Muscle of arm (tissue), 12 donors: ENCODE data around the gene ZIC4. TPM values are rescaled to one million over a fixed set of nuclear protein-coding genes. Genes with fewer than 3 reads are reported as not detected.

ENCODE experiments used
- DNase-seq: peaks from one replicate; pipeline ENCODE4 v3.0.0-alpha.2; 2013
- polyA plus RNA-seq, 12 donors: library from polyadenylated mRNA; unstranded; fragments of 120-200 nt; gene quantifications; one replicate each; pipeline ENCODE4 v1.2.1, GENCODE V29; 2013; ENCODE audit not compliant: insufficient read length in 12 of 12

The ZIC4 gene
- polyA plus RNA-seq, 12 donors: 3.5 to 14.5 (median 7.6) TPM; not detected in 1

DNA sequence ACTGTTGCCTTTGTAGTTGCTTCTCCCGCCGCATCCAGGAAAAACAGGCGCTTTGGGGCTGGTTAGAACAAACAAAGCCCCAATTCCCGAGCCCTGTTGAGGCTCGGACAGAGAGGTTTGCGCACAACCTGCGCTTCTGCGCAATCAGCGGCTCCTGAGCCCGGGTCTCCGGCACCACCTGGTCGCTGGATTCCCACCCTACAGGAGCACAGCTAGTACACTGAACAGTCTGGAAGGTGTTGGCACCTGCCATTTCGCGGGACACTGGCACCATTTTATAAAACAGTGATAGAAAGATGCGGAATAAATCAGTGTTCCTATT lies 13.8 kb downstream of the ZIC4 start:
- no peak for DNase-seq

DNA sequence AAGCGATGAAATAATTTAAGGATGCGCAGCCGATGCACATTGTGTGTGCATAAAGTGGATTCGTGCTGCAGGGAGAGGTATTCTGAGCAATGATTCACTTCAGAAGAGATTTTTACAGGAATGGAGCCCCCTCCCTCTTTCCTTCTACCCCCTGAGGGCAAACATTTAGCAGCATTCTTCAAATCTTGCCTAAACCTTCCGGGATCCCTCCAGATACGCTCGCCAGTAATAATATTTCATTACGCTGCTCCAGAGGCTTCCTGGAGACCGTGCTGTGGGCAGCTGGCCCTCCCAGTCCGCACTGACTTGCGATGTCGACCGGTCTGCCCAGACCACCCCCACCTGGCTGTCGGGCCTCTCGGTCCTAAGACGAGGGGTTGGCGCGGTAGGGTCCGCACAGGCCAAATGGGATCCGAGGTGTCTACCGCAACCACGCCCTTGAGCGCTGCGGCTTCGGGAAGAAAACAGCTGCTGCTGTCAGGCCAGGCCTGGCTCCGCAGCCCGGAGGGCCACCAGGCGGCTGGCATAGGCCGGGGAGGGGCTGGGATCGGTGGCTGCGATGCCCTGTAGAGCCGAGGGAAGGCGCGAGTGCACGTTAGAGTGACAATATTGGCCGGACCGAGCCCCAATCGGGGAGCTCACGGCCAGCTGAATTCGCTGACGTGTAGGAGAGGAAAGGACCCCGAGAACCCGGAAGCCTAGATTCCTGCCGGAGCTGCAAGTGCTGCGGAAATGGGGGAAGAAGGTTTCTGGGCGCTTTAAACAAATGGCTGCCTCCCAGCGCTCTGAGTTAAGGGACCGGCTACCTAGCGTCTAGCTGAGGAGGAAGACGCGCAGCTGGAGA lies 14.3 kb downstream of the ZIC4 start:
- DNase-seq: no peak

DNA sequence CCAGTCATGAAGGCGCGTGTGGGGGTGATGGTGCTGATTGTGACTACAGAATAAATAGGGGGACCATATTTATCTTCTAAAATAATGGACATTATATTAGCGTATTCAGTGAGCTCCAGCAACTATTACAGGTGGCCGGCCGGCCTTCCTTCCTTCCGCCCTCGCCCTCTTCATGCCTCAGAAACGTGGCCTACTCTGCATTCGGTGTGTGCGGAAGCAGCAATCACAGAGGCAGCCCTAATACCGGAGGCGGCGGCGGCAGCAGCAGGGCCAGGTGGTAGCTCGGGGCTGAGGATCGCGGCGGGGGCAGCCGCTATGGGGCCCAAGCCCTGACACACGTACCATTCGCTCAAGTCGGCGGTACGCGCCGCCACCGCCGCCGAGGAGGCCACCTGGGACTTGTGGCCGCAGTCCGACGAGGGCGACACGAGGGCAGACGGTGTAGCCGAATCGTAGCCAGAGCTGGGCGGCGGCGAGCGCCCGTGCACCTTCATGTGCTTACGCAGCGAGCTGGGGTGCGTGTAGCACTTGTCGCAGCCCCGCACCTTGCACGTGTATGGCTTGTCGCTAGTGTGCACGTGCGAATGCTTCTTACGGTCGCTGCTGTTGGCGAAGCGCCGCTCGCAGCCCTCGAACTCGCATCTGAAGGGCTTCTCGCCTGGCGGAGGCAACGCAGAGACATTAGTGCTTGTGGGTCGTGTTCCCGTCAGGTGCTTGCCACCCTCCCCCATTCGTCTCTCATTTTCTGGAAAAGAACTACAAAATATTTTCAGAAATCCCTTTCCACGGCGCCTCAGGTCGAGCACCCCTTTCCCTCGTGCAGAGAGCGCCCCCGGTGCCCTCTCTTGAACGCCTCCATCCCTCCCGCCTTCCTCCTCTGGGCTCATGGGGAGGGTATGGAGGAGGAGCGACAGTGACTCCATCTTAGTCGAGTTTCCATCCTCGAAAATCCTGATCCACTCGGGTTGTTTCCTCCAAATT lies 15.5 kb downstream of the ZIC4 start:
- DNase-seq: no peak

DNA sequence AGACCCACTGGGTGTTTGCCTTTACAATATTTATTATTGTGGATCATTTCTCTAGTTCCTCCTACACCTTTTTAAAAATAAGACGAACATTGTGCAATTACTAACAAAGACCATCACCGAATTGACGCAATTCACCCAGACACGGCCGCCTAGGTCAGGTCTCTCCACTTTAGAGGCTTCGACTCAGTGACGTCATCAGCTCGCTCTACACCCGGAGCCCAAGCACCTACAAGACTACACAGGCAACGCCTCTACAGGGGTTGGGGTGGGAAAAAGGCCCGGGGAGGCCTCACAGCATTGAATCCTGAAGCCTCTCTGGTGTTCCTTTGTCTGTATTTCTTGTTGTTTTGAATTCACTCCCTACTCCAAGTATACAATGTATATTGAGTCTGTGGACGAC lies 16.6 kb downstream of the ZIC4 start:
- DNase-seq: no peak

DNA sequence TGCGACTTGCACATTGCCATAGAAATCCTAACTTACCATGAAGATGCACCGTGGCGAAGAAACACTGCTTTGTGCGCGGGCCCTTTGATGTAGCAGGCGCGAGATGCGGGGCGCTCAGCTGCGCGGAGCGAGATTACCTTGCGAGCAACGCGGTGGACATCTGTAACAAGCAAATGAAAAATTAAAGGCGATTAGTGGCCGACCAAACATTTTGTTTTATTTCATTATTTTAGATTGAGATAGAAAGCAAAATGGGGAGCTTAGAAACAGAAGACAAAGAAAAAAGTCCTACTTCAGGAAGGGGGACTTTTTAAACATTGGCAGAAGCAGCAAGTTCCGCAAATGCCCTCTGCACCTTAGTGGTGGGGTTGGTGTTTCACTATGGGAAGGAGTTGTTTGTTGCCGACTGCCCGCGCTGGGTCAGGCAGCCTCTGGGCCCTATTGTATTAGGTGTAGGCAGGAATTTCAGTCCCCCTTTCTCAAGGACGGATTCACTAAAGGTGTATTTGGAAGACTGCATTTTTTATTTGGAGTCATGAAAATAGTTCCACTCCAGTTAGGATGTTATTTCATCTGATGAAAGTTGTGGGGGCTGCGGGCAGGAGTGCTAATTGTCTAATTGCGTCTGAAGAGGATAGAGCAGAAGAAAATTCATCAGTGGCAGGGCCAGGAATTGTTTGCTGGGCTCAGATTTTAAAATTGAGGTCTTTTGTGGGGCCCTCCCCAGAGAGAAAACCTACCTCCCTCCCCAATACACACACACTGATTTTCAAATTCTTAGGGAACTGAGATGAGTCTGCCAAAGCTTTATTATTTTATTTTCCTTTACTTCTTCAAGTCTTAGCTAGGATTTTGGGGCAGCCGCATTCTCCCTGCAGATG lies 17.4 kb downstream of the ZIC4 start:
- DNase-seq: no peak

DNA sequence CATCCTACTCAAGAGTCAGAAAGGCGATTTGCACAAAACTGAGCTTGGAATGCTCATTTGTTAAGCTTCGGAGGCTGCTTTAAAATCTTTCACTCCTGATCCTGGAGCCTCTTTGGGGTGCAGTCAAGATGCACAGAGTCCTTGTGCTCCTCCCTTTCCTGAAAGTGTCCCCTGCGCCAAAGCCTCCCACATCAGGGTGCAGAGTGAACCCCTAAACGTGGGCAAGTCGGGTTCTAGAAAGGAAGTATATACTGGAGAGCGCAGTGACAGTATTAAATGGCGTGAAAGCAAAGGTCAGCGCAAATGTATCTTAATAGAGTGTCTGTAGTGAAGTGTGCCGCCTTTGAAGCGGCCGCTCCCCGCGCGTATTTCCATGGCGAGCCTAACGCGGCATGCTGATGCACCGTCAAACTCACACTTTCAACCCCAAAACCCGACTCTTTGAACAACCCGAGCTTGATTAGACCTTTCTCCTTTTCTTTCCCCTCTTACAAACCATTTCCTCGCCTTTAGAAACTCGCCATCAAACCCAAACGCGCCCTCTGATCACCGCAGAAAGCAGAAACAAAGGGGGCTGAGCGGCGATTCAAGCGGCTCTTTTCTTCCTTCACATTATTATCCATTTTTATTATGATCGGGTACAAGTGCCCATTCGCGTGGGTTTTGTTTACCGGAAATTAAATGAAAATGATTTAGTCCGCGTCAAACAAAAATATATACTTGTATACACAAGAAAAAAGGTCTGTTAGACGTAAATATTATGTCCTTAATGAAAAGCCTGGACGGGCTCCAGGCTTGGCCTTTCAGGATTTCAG lies 18.3 kb downstream of the ZIC4 start:
- DNase-seq: no peak

DNA sequence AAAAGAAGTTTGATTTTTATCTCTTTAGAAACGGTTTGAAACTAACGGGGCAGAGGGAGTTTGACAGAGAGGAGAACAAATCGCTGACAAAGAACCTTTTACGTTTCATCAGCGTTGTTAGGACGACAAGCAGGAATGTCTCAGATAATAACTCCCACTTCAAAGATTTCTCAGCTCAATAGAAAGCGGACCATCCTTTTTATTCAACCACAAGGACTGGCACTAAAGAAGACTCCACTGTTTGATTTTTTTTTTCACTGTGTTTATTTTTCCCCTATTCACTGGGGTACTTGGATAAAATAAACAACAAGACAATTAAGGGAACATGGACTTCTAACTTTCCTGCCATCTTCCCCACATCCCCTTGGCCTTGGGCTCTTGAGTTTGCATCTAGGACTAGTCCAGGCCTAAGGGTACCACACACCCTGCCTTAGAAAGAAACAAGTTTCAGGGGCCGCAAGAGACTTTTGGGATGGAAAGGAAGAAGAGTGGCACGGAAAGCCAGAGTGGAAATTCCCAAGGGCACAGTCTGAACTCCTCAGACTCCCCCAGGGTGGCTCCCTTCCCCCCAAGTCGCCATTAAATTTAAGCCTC lies 19.0 kb downstream of the ZIC4 start:
- DNase-seq: no peak

DNA sequence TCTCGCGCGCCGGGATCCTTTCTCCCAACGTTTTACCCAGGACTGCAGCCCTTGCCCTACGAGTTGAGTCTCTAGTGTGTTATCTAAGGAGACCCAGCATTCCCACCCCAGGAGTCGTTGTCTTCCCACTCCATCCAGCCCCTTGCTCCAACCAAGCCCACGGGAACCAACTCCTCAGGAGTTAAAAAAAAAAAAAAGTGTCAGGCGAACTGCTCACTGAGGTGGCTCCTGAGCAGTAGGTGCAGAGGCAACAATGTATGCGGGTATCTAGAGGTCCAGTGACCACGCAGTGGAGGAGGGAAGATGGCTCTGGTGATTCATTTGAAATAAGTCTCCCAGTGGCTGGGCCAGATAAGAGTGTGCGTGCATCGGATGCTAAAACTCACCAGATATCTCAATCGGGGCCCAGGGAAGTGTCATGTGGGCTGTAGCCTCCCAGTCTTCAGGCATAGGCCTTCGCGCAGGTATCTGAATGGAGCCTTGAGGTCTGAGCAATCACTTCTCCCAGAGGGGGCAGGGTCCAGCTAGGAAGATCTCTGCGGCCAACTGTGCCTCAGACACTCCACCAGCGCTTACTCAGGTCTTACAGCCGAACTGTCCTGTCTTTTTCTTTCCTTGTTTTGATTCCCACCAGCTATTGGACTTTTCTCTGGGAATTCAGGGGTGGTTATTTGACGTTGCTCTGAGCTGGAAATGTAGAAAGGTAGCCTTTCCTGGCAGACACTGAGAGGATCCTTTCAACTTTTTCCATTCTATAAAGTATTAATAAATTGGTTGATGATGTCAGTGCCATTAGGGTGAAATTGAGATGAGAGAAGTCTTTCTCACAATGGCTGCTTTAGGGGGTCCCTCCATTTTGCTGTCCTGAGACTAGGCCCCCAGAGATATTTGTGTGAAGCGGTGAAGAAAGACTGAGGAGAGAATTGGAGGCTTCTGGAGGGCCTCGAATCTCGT lies 21.0 kb downstream of the ZIC4 start:
- DNase-seq: no peak

DNA sequence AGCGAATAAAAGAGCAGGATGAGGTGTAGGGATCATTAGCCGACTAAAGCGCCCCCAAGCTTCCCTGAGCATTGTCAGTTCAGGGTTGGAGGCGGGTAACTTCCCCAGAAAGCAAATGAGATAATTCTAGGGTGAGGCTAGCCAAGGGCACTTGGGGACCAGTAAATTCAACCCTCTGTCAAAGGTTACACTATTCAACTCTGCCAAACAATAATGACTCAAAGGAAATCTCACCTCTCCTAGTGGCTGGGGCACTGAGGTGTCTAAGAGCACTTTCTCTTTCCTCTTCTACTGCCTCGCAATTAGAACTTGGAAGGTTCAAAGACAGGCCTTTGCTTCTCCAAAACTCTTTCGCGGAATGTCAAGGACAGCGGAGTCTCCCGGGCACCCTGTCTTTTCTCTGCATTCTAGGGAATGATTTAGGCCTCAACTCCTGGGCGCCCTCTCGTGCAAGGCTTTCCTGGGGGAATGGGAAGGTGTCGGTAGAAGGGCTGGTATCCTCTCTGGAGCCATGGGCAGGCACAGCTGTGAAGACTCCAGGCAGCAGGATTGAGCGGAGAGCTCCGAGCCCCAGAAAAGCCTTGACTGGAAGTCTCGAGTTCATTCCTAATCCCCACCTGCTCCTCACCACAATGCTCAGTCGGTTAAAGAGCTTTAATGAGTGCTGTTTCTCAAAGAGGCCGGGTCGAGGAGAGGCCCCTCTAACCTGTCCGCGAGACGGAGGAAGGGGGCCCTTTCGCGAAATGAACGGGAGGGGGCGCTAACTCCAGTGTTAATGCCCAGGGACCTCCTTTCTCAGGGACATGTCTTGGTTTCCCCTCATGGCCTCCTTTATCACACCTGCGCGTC lies 21.9 kb downstream of the ZIC4 start:
- no peak for DNase-seq

DNA sequence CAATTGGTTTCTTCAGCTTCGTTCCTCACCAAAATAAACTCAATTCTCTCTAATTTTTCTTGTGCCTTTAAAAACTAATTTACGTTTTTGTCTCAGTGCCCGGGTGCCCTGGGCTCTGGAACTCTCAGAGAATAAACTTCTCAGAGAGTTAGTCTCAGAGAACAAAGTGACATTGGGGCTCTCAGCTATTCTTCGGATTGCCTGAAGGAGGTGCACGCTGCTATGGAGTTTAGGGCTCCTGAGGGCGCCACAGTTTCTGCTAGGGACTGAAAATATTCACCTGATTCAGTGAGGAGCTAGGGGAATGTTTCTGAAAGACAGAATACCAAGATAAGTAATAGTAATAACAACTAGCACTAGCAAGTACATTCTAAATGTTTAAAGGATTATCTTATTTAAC lies 22.7 kb downstream of the ZIC4 start:
- no peak for DNase-seq

DNA sequence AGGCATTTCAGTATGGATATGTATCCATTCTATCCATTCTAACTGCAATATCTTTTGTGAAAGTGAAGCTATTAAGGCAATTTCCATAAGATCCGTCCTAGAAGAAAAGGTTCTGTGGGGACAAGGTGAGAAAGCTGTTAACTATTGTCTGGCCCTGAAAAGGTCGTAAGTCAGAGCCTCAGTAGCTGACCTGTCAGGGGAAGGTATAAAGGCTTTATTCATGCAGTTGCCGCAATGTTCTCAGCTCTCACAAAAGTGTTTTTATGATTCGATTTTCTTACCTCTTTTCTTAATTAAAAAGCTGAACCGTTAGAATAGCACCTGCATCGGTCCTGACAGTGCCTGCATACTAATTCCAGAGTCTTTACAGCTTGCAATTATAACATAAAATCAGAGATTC lies 24.7 kb downstream of the ZIC4 start:
- DNase-seq: no peak

DNA sequence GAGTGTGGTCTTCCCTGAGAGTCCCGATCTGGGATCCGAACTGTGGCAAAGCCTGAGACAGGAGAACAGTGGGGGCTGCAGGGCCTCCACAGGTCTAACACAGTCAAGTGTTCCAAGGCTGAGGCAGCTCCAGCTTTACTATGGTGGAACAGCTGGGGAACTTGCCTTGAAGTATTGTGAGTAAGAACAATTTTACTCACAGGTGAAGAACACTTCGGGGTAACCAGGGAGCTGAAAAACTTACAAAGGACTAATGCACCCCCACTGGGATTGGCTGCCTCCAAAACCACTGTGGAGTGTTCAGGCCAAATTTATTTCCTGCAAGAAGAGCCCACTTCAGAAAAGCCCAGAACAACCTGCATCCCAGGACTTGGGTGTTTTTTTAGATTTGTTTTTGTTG lies 25.4 kb downstream of the ZIC4 start:
- DNase-seq: no peak

DNA sequence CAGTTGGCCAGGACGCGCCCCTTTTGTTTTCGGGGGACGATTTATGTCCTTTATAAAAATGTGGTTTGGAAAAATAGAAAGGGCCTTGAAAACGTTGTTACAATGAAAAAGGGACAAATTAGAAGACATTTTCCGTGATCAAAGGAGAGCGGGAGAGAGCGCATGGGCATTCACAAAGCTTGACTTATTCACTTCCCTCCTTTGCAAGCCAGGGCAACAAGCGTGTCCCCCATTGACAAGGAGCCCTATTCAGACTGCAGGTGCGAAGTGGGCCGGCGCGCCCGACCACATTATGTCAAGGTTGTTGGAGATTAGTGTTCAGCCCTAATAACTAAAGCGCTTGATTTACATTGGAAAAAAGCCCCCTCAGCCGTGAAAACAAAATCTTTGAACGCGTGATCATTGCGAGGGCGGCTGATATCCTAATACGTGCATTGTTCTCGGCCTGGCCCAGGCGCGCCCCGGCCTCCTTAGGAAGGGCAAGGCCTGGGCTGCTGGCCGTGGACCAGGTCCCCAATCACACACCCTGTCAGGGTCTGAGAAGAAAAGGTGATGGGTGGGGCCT lies 25.9 kb downstream of the ZIC4 start:
- no peak for DNase-seq

DNA sequence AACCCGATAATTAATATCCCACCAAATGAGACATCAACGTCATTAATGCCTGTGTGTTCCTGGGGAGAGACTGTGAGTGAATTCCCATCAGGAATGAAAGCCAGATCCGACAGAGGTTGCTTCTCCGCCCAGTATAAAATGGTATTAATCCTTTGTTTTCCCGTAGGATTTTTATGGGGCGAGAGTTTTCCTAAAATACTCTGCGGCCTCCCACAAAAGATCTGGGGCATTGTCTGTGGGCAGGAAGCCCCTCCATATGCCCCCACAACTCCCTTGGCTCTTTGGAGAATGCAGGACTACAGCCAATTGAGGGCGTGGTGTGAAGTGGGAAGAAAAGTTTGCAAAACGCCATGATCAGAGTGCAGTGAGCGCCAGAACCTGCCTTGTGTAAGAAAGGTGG lies 26.7 kb downstream of the ZIC4 start:
- no peak for DNase-seq

DNA sequence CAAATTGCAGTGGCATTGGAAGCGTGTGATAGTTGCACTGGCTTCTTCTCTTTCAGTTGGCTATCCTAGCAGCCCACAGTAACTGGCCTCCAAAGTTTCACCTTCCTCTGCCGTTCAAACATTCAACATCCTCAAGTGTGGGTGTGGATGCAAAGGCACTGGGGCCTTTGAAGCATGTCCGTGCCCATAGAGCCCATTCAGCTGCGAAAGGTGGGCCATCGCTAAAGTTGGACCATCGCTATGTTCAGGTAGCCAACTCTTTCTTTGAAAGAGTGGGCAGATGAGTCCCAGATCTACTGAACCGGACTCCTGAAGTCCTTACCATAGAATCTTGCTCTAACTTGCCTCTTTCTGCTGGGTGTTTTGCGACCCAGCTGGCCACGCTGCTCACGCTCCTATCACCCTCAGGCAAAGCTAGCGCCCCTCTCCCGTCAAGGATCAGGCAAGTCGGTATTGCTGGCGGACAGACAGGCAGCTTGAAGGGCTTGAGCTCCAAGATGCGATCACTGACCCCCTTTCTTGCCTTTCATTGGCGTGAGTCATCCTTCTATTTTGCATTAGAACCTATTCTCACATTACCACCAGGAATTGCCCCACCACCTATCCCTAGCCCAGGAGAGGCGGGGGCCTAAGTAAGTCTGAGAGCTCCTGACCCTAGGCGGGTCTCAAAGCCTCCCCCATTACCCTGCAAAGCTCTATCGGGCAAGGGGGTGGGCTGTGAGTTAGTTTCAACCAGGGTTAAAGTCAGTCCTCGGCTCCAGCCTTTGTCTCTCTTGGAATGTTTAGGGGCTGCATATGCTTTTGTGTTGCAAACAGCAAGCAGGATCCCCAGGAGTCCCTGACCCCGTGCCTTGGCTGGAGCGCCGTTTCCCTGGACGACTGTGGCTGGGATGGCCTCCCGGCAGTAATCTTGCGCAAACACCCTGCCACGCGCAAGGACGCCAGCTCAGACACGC lies 28.7 kb downstream of the ZIC4 start:
- no peak for DNase-seq

DNA sequence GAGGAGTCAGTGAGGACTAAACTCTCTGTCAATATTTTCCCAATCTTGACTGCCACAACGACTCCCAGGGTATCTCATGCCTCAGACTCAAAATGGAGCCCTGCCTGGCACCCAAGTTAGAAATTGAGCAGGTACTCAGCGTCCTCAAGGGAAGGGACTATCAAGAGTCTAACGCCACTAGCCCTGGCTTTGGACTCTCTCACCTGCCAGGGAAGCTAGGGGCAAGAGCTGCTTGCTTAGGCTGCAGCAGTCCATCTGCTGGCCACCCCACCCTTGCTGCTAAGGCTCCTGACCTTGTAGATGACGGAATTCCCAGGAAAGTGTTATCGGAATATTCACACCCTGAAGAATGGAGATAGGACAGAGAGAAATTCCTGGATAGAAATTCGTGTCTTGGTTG lies 33.0 kb downstream of the ZIC4 start:
- DNase-seq: no peak

DNA sequence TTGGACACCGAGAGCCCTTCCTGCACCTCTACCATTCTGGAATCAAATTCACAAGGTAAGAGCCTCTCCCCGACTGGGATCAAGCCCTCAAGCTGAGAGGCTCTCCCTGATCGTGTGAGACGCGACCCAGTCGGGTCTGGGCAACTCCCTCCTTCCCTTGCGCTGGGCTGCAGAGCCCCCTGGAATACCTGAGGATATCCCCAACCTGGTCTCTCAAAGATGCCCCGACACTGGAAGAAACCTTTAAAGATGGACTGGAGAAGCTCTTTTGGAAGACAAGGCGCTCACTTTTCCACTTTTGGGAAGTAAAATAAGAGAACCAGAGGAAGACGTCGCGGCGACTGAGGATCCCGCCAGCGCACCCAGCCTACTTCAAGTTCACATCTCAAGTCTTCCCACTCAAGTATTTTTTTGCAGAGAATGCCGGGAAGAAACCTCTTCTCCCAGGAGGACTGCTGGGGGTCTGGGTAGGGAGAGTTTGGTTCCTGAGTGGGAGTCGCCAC lies 33.8 kb downstream of the ZIC4 start:
- no peak for DNase-seq
